T-cell (primary cell): ENCODE data around the gene LZTR1. TPM values are rescaled to one million over a fixed set of nuclear protein-coding genes. Genes with fewer than 3 reads are reported as not detected.

Experiments used
- ATAC-seq, 4 experiments: fragments of 200-7000 bp in 3 of 4; fragments of 150-1000 bp in 1 of 4; cut with Tn5 transposase; replicated peaks in 1 of 4; 1 replicate in 3 of 4; 2 replicates in 1 of 4; pipeline ENCODE4 v1.10.0; 2021; ENCODE audit warnings: moderate library complexity in 3 of 4, mild to moderate bottlenecking in 2 of 4, moderate number of reproducible peaks in 1 of 4
- CTCF ChIA-PET, 2 donors: fragments of 300-600 bp; sonication (Branson Sonifier 250); formaldehyde crosslinking; loops; one replicate each; lab custom pipeline; 2022; ENCODE audit warnings: antibody characterized with exemption in 2 of 2; lab: Charles Lee
- POLR2A ChIA-PET, 2 donors: fragments of 300-600 bp; sonication (Branson Sonifier 250); formaldehyde crosslinking; loops; one replicate each; lab custom pipeline; 2022; ENCODE audit warnings: antibody characterized with exemption in 2 of 2; lab: Charles Lee
- DNase-seq, 35 experiments: peaks; one replicate each; pipeline versions ENCODE4 v3.0.0 to v3.0.0-alpha.2; 2013 to 2023
- H3K27ac ChIP-seq: one replicate; pipeline ENCODE4 v1.5.1; 2013; ENCODE audit warnings: low read length
- H3K27me3 ChIP-seq, 2 experiments: replicated peaks in 1 of 2; 1 replicate in 1 of 2; 2 replicates in 1 of 2; pipeline versions ENCODE4 v1.6.1 to v1.7.0; 2013; ENCODE audit warnings: low read length in 1 of 2, mixed read lengths in 1 of 2; ENCODE audit not compliant: control insufficient read depth in 2 of 2, insufficient read depth in 2 of 2; ENCODE audit errors: extremely low read depth in 1 of 2
- H3K36me3 ChIP-seq, 2 donors: 1 replicate in 1 of 2; 2 replicates in 1 of 2; pipeline versions ENCODE4 v1.6.1 to v1.7.0; 2013; ENCODE audit warnings: low read length in 1 of 2; ENCODE audit not compliant: control insufficient read depth in 2 of 2, insufficient read depth in 1 of 2; ENCODE audit errors: extremely low read depth in 1 of 2
- H3K4me1 ChIP-seq, 2 experiments: 1 replicate in 1 of 2; 2 replicates in 1 of 2; pipeline versions ENCODE4 v1.6.1 to v1.7.0; 2013; ENCODE audit warnings: low read length in 2 of 2, mixed read lengths in 1 of 2; ENCODE audit not compliant: insufficient read depth in 2 of 2, control insufficient read depth in 1 of 2; ENCODE audit errors: extremely low read depth in 1 of 2
- H3K4me3 ChIP-seq, 2 donors: 1 replicate in 1 of 2; 2 replicates in 1 of 2; pipeline versions ENCODE4 v1.5.1 to v1.7.0; 2013; ENCODE audit warnings: mild to moderate bottlenecking in 2 of 2, low read length in 1 of 2, moderate library complexity in 1 of 2; ENCODE audit not compliant: control insufficient read depth in 1 of 2; ENCODE audit errors: extremely low read depth in 1 of 2
- H3K9me3 ChIP-seq: 2 replicates; pipeline ENCODE4 v1.7.0; 2013
- H3K27ac Mint-ChIP-seq, 2 donors: one replicate each; pipeline ENCODE4 v1.8.0; 2020 to 2021; ENCODE audit warnings: mild to moderate bottlenecking in 2 of 2, mixed read lengths in 2 of 2
- H3K27me3 Mint-ChIP-seq, 2 donors: one replicate each; pipeline ENCODE4 v1.8.0; 2021 to 2022; ENCODE audit warnings: mixed read lengths in 2 of 2
- H3K36me3 Mint-ChIP-seq: one replicate; pipeline ENCODE4 v1.8.0; 2021; ENCODE audit warnings: mixed read lengths
- H3K4me1 Mint-ChIP-seq, 3 donors: one replicate each; pipeline ENCODE4 v1.8.0; 2020 to 2022; ENCODE audit warnings: mixed read lengths in 3 of 3, mild to moderate bottlenecking in 1 of 3
- H3K4me3 Mint-ChIP-seq, 3 donors: one replicate each; pipeline ENCODE4 v1.8.0; 2020 to 2022; ENCODE audit warnings: mild to moderate bottlenecking in 3 of 3, mixed read lengths in 3 of 3, moderate library complexity in 3 of 3
- H3K9me3 Mint-ChIP-seq, 3 donors: one replicate each; pipeline ENCODE4 v1.8.0; 2020 to 2022; ENCODE audit warnings: mixed read lengths in 3 of 3
- WGBS: methylation state at CpG from one replicate; pipeline ENCODE4 v1.1.5; 2013; ENCODE audit warnings: missing lambda C conversion rate; ENCODE audit not compliant: insufficient coverage; 5-methylcytosine and 5-hydroxymethylcytosine counted together
- total RNA-seq, 35 experiments: library from RNA in 6 of 35; stranded (reverse) in 6 of 35; fragments of 120-200 nt in 1 of 35; gene quantifications; one replicate each; pipeline versions ENCODE4 v1.2.1 to v1.2.4 and lab custom pipeline; 2013 to 2026

The LZTR1 gene
- total RNA-seq, 5 donors from 2014 or later (not counting 1 experiment from before 2014, with no cell fraction given) = 57.1 to 118 (median 105) TPM

- no peaks in the 10 kb centered on the region for H3K36me3 Mint-ChIP-seq
- no peak for ATAC-seq
- no peaks in the 10 kb centered on the region for H3K27me3 Mint-ChIP-seq
- no peaks in the 10 kb centered on the region for H3K9me3 Mint-ChIP-seq
- Histone ChIP-seq H3K36me3 (no peaks in the 10 kb centered on the region), H3K27me3 (peaks cover 0 to 4% of the 10 kb centered on the region in 2 experiments), H3K27ac (peak within 1 kb of the TSS; percentile 79), H3K4me3 (peak within 1 kb of the TSS; percentile 51 to 75), H3K4me1 (peaks cover 8 to 25% of the 10 kb centered on the region in 2 experiments), H3K9me3 (no peaks in the 10 kb centered on the region)
- H3K4me3 Mint-ChIP-seq = peak within 1 kb of the TSS; percentile 81 to 87 (median 81)
- H3K4me1 Mint-ChIP-seq = peaks cover 16 to 34% (median 26%) of the 10 kb centered on the region in 3 donors
- CTCF ChIA-PET = no interaction called here
- POLR2A ChIA-PET = interaction anchor here in 1 of 2 donors (0.6 kb wide), 1 partner anchor 703 kb away, joined by 3 read pairs; no protein-coding TSS in a partner anchor
- H3K27ac Mint-ChIP-seq = peak within 1 kb of the TSS; percentile 82 to 93
- WGBS = 57% methylated on average over 6 of the region's 12 CpGs
- peak in 1 of 35 experiments; percentile 30 for DNase-seq
Observed at GRCh38 chr22:21014726-21015465, 32.8 kb downstream of the LZTR1 start, which contains the start of gene P2RX6. TSS of gene P2RX6 (plus strand) at chr22:21015165. CDS start at chr22:21015175, 10 bp downstream.

GRCh38 chr22:21015466-21016006, 33.4 kb downstream of the LZTR1 start:
- Histone ChIP-seq H3K27ac (no peak overlapping the region), H3K9me3 (no peaks in the 10 kb centered on the region), H3K4me3 (no peak overlapping the region), H3K36me3 (no peaks in the 10 kb centered on the region), H3K27me3 (peaks cover 0 to 6% of the 10 kb centered on the region in 2 experiments), H3K4me1 (peaks cover 8 to 25% of the 10 kb centered on the region in 2 experiments)
- H3K4me1 Mint-ChIP-seq = peaks cover 16 to 34% (median 26%) of the 10 kb centered on the region in 3 donors
- ATAC-seq = no peak
- CTCF ChIA-PET = no interaction called here
- H3K4me3 Mint-ChIP-seq = peak overlapping the region in 2 of 3 donors; percentile 81 to 87
- no peaks in the 10 kb centered on the region for H3K9me3 Mint-ChIP-seq
- H3K36me3 Mint-ChIP-seq = no peaks in the 10 kb centered on the region
- POLR2A ChIA-PET = no interaction called here
- WGBS = 79% methylated on average over 5 of the region's 10 CpGs
- H3K27me3 Mint-ChIP-seq = no peaks in the 10 kb centered on the region
- no peak for DNase-seq
- no peak overlapping the region for H3K27ac Mint-ChIP-seq

GRCh38 chr22:21016644-21017420, 34.7 kb downstream of the LZTR1 start:
- H3K27ac Mint-ChIP-seq = peak overlapping the region in 1 of 2 donors; percentile 45
- H3K36me3 ChIP-seq = no peaks in the 10 kb centered on the region
- ATAC-seq (no peak), DNase-seq (no peak)
- no peaks in the 10 kb centered on the region for H3K27me3 Mint-ChIP-seq
- H3K4me3 Mint-ChIP-seq = peak overlapping the region in 1 of 3 donors; percentile 36
- H3K36me3 Mint-ChIP-seq = no peaks in the 10 kb centered on the region
- peaks cover 20 to 38% (median 26%) of the 10 kb centered on the region in 3 donors for H3K4me1 Mint-ChIP-seq
- no peaks in the 10 kb centered on the region for H3K9me3 Mint-ChIP-seq
- H3K27me3 ChIP-seq = peaks cover 0 to 14% of the 10 kb centered on the region in 2 experiments
- H3K4me1 ChIP-seq = peaks cover 8 to 25% of the 10 kb centered on the region in 2 experiments
- ChIA-PET POLR2A (interaction anchor here in 1 of 2 donors (0.7 kb wide), 1 partner anchor 14 kb away, joined by 14 read pairs; no protein-coding TSS in a partner anchor), CTCF (no interaction called here)
- 74% methylated on average over 11 of the region's 13 CpGs for WGBS
- H3K4me3 ChIP-seq = no peak overlapping the region
- no peaks in the 10 kb centered on the region for H3K9me3 ChIP-seq
- H3K27ac ChIP-seq = no peak overlapping the region

GRCh38 chr22:21018314-21018713, 36.2 kb downstream of the LZTR1 start:
- Mint-ChIP-seq H3K27ac (no peak overlapping the region), H3K4me1 (peaks cover 20 to 35% (median 23%) of the 10 kb centered on the region in 3 donors), H3K4me3 (no peak overlapping the region), H3K9me3 (no peaks in the 10 kb centered on the region), H3K36me3 (no peaks in the 10 kb centered on the region), H3K27me3 (no peaks in the 10 kb centered on the region)
- Histone ChIP-seq H3K36me3 (no peaks in the 10 kb centered on the region), H3K27ac (no peak overlapping the region), H3K27me3 (peaks cover 0 to 14% of the 10 kb centered on the region in 2 experiments), H3K4me3 (no peak overlapping the region), H3K4me1 (peaks cover 8 to 25% of the 10 kb centered on the region in 2 experiments), H3K9me3 (no peaks in the 10 kb centered on the region)
- ChIA-PET POLR2A (no interaction called here), CTCF (no interaction called here)
- DNase-seq = no peak
- no peak for ATAC-seq
- 70% methylated on average over 2 of the region's 4 CpGs for WGBS

GRCh38 chr22:21020802-21021429, 38.8 kb downstream of the LZTR1 start:
- DNase-seq = peak in 5 of 35 experiments; percentile 22 to 46 (median 28)
- peaks cover 14 to 22% (median 15%) of the 10 kb centered on the region in 3 donors for H3K4me1 Mint-ChIP-seq
- no peaks in the 10 kb centered on the region for H3K36me3 Mint-ChIP-seq
- peaks cover 0 to 17% of the 10 kb centered on the region in 2 experiments for H3K27me3 ChIP-seq
- no peaks in the 10 kb centered on the region for H3K9me3 Mint-ChIP-seq
- no peaks in the 10 kb centered on the region for H3K27me3 Mint-ChIP-seq
- no peak overlapping the region for H3K27ac Mint-ChIP-seq
- ATAC-seq = peak in 2 of 4 experiments; percentile 51 to 62
- no peaks in the 10 kb centered on the region for H3K9me3 ChIP-seq
- H3K27ac ChIP-seq = no peak overlapping the region
- ChIA-PET CTCF (interaction anchor here in 1 of 2 donors (0.6 to 0.7 kb wide), 2 partner anchors 27 to 160 kb away, joined by 3 read pairs; no protein-coding TSS in a partner anchor), POLR2A (no interaction called here)
- no peaks in the 10 kb centered on the region for H3K36me3 ChIP-seq
- no peak overlapping the region for H3K4me3 Mint-ChIP-seq
- WGBS = 59% methylated on average over 6 of the region's 7 CpGs
- H3K4me1 ChIP-seq = peaks cover 0 to 11% of the 10 kb centered on the region in 2 experiments
- no peak overlapping the region for H3K4me3 ChIP-seq
